Stomach (tissue), 19 donors: ENCODE measurements around the gene OOSP4B. TPM values are rescaled to one million over a fixed set of nuclear protein-coding genes. Genes with fewer than 3 reads are reported as not detected.
A peak's percentile ranks its signal among the peaks of the same experiment; 100 is the strongest.

Experiments used
- DNase-seq, 2 donors: peaks; one replicate each; pipeline versions ENCODE4 v3.0.0 to v3.0.0-alpha.2; 2013 to 2019
- H3K27ac ChIP-seq, 5 donors: fragments of 200-600 bp in 4 of 5; sonication (generic) in 4 of 5; one replicate each; pipeline ENCODE4 v1.5.1; 2013 to 2019; ENCODE audit warnings: mild to moderate bottlenecking in 1 of 5, moderate library complexity in 1 of 5
- H3K27me3 ChIP-seq, 3 donors: fragments of 200-600 bp; sonication (generic); one replicate each; pipeline ENCODE4 v1.5.1; 2017 to 2019; ENCODE audit warnings: mixed run types in 1 of 3
- H3K36me3 ChIP-seq, 4 donors: fragments of 200-600 bp; sonication (generic); 1 replicate in 3 of 4; 2 replicates in 1 of 4; pipeline ENCODE4 v1.5.1; 2016 to 2019
- H3K4me1 ChIP-seq, 4 donors: fragments of 200-600 bp; sonication (generic); one replicate each; pipeline ENCODE4 v1.5.1; 2016 to 2019
- H3K4me3 ChIP-seq, 4 donors: fragments of 200-600 bp; sonication (generic) in 3 of 4; one replicate each; pipeline ENCODE4 v1.5.1; 2016 to 2019; ENCODE audit warnings: mild to moderate bottlenecking in 1 of 4
- H3K9me3 ChIP-seq, 4 donors: fragments of 200-600 bp; sonication (generic); one replicate each; pipeline ENCODE4 v1.5.1; 2016 to 2019
- EP300 ChIP-seq: sonication (generic); formaldehyde crosslinking; IDR thresholded peaks from one replicate; pipeline ENCODE4 v1.6.1; 2017; ENCODE audit warnings: antibody characterized with exemption
- POLR2A ChIP-seq, 4 donors: fragments of 450-650 bp; IDR thresholded peaks; one replicate each; pipeline ENCODE4 v1.6.1; 2016; ENCODE audit warnings: antibody characterized with exemption in 4 of 4, control low read depth in 2 of 4, mild to moderate bottlenecking in 1 of 4, moderate library complexity in 1 of 4
- POLR2AphosphoS5 ChIP-seq, 3 donors: sonication (generic); formaldehyde crosslinking; IDR thresholded peaks; one replicate each; pipeline ENCODE4 v1.6.1; 2016; ENCODE audit warnings: antibody characterized with exemption in 3 of 3
- WGBS, 5 donors: extraction: QIAGEN DNeasy Blood & Tissue Kit in 3 of 5; methylation state at CpG; one replicate each; pipeline versions ENCODE4 v1.1.5 to v1.1.7; 2013 to 2018; 5-methylcytosine and 5-hydroxymethylcytosine counted together
- intact Hi-C: fragments of 100-400 bp; cut with DNase I; formaldehyde crosslinking; loops from one replicate; pipeline ENCODE4 v1.15.1; 2023; ENCODE audit warnings: low total_unique reads
- long read RNA-seq, 10 donors: transcript quantifications; one replicate each; lab custom pipeline, GENCODE V29; 2026
- polyA plus RNA-seq, 3 donors: library from polyadenylated mRNA; stranded (reverse); fragments of 200-250 nt; gene quantifications; one replicate each; pipeline ENCODE4 v1.2.3, GENCODE V29; 2013
- total RNA-seq, 5 donors: library from RNA; depleted of rRNA; stranded (reverse); fragments of >200 nt; gene quantifications; one replicate each; pipeline versions ENCODE4 v1.1.0 to v1.2.3, GENCODE V29; 2014 to 2016
- TF ChIP-seq, protein P1 (sequence below), 7 experiments: fragments of 450-650 bp in 4 of 7; fragments of 200-600 bp in 3 of 7; sonication (generic) in 3 of 7; IDR thresholded peaks; one replicate each; pipeline ENCODE4 v1.5.1; 2016 to 2019; ENCODE audit warnings: antibody characterized with exemption in 7 of 7, control low read depth in 2 of 7, mild to moderate bottlenecking in 1 of 7
- donor health status: healthy with polysubstance abuse.
- donor health status: Bipolar disorder and iron deficiency.
- donor health status: healthy.

OOSP4B gene
- total RNA-seq = not detected
- not detected for polyA plus RNA-seq
- long read RNA-seq, donor 1 = 0 reads
- long read RNA-seq, donor 2 = 0 reads
- long read RNA-seq, donor 3 = 0 reads
- long read RNA-seq, donor 4 = 0 reads
- long read RNA-seq, donor 5 = 0 reads
- long read RNA-seq, donor 6 = 0 reads
- long read RNA-seq, donor 7 = 0 reads
- long read RNA-seq, donor 8 = 0 reads
- long read RNA-seq, donor 9 = 0 reads
- long read RNA-seq, donor 10 = 0 reads

DNA sequence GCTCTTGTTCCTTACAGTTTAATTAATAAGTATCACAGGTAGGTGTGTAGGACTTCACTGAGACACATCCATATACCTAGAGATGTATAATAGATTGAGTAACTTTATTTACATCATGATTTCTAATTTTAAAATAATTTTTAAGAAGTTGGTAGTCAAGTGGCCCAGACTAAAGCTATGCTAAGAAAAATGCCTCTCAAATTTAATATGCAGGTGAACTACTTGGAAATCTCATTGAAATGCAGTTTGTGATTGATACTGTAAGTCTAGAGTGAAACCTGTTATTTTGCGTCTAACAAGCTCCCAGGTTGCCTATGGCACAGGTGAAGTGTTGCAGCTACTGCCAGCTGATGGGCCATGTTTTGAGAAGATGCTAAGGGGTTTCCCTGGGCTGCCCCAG is at the start of gene OOSP4B:
OOSP4B (plus strand) TSS at position 301 of the 400 bp plus-strand sequence.
- Histone ChIP-seq H3K4me1 (no peaks in the 10 kb centered on the region), H3K9me3 (no peaks in the 10 kb centered on the region), H3K27me3 (no peaks in the 10 kb centered on the region), H3K4me3 (no peak within 1 kb of the TSS), H3K36me3 (no peaks in the 10 kb centered on the region), H3K27ac (no peak within 1 kb of the TSS)
- 89 to 97% (median 91%) methylated on average over 1 of the region's 1 CpG for WGBS, 5 donors
- no peak for DNase-seq
- TF ChIP-seq POLR2A (IDR thresholded peaks at IDR 0.05) (no peak), EP300 (no peak), POLR2AphosphoS5 (IDR thresholded peaks at IDR 0.05) (no peak)
- TF ChIP-seq, protein P1, sequence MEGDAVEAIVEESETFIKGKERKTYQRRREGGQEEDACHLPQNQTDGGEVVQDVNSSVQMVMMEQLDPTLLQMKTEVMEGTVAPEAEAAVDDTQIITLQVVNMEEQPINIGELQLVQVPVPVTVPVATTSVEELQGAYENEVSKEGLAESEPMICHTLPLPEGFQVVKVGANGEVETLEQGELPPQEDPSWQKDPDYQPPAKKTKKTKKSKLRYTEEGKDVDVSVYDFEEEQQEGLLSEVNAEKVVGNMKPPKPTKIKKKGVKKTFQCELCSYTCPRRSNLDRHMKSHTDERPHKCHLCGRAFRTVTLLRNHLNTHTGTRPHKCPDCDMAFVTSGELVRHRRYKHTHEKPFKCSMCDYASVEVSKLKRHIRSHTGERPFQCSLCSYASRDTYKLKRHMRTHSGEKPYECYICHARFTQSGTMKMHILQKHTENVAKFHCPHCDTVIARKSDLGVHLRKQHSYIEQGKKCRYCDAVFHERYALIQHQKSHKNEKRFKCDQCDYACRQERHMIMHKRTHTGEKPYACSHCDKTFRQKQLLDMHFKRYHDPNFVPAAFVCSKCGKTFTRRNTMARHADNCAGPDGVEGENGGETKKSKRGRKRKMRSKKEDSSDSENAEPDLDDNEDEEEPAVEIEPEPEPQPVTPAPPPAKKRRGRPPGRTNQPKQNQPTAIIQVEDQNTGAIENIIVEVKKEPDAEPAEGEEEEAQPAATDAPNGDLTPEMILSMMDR (IDR thresholded peaks at IDR 0.05) = no peak
- intact Hi-C loops = no loop called here

DNA sequence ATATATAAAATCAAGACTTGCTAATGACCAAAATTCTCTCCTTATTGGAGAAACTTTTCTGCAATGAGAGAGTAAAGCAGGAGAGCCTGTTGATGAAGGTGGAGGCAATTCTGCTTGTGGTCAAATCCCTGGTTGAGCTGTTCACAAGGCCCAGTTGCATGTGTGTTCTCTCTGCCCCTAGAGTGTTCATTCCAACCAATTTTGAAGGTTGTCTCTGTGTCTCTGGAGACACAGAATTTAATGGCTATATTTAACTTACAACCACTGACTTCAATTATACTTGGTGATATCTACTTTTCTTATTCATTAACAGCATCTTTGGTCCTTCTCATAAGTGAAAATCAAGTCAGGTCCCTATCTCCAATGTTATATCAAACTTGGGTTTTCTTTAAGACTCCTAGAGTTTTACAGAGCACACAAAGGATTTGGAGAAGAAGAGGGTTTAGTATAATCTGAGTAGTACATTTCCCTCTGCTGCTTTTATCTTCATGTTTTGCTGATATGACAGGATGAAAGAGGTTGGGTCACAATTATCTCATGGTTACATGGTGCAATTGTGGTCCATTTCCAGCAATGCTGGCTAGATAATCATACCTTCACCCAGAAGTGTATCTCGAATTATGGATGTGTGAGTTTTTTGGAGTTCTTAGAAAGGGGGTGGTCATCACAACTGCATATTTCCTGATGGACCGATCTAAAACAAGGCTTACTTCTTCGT is 49.1 kb upstream of the OOSP4B start:
- 88 to 95% (median 92%) methylated on average over 3 of the region's 3 CpGs for WGBS, 5 donors
- no peaks in the 10 kb centered on the region for H3K27me3 ChIP-seq
- no peak overlapping the region for H3K27ac ChIP-seq
- TF ChIP-seq EP300 = no peak
- TF ChIP-seq, protein P1 (IDR thresholded peaks at IDR 0.05) = no peak
- TF ChIP-seq POLR2A (IDR thresholded peaks at IDR 0.05) = no peak
- TF ChIP-seq POLR2AphosphoS5 (IDR thresholded peaks at IDR 0.05) = no peak
- no peak overlapping the region for H3K4me3 ChIP-seq
- peaks cover 0 to 11% (median 3%) of the 10 kb centered on the region in 4 donors for H3K4me1 ChIP-seq
- no peaks in the 10 kb centered on the region for H3K36me3 ChIP-seq
- no peaks in the 10 kb centered on the region for H3K9me3 ChIP-seq
- intact Hi-C loops = no loop called here
- no peak for DNase-seq

GRCh38 chr11:59968395-59968783 is 48.6 kb upstream of the OOSP4B start:
- no peak overlapping the region for H3K27ac ChIP-seq
- no peaks in the 10 kb centered on the region for H3K9me3 ChIP-seq
- H3K4me1 ChIP-seq = peaks cover 0 to 14% (median 3%) of the 10 kb centered on the region in 4 donors
- TF ChIP-seq, protein P1 (IDR thresholded peaks at IDR 0.05) = no peak
- TF ChIP-seq POLR2A (IDR thresholded peaks at IDR 0.05) = no peak
- no peak for TF ChIP-seq EP300
- TF ChIP-seq POLR2AphosphoS5 (IDR thresholded peaks at IDR 0.05) = no peak
- whole genome bisulfite sequencing, 5 donors = 67 to 100% (median 88%) methylated on average over 1 of the region's 1 CpG
- no peaks in the 10 kb centered on the region for H3K36me3 ChIP-seq
- intact Hi-C loops = no loop called here
- no peaks in the 10 kb centered on the region for H3K27me3 ChIP-seq
- no peak for DNase-seq
- no peak overlapping the region for H3K4me3 ChIP-seq

GRCh38 chr11:59973097-59973496 is 43.9 kb upstream of the OOSP4B start:
- no peak overlapping the region for H3K4me3 ChIP-seq
- WGBS, 5 donors = 37 to 54% (median 46%) methylated on average over 5 of the region's 5 CpGs
- H3K36me3 ChIP-seq = no peaks in the 10 kb centered on the region
- peak in 1 of 2 donors; percentile 2 for DNase-seq
- intact Hi-C loops = no loop called here
- no peak overlapping the region for H3K27ac ChIP-seq
- no peaks in the 10 kb centered on the region for H3K27me3 ChIP-seq
- H3K4me1 ChIP-seq = peaks cover 0 to 6% (median 0%) of the 10 kb centered on the region in 4 donors
- TF ChIP-seq, protein P1 (IDR thresholded peaks at IDR 0.05) = no peak
- TF ChIP-seq EP300 (no peak), POLR2AphosphoS5 (IDR thresholded peaks at IDR 0.05) (no peak), POLR2A (IDR thresholded peaks at IDR 0.05) (no peak)
- H3K9me3 ChIP-seq = no peaks in the 10 kb centered on the region
